NCI-H1048 (cell line): ENCODE data around the gene RNF141.

Experiments
- DNase-seq: peaks from one replicate; lab custom pipeline; 2025; lab: John Stamatoyannopoulos, UW

RNF141 gene

DNA sequence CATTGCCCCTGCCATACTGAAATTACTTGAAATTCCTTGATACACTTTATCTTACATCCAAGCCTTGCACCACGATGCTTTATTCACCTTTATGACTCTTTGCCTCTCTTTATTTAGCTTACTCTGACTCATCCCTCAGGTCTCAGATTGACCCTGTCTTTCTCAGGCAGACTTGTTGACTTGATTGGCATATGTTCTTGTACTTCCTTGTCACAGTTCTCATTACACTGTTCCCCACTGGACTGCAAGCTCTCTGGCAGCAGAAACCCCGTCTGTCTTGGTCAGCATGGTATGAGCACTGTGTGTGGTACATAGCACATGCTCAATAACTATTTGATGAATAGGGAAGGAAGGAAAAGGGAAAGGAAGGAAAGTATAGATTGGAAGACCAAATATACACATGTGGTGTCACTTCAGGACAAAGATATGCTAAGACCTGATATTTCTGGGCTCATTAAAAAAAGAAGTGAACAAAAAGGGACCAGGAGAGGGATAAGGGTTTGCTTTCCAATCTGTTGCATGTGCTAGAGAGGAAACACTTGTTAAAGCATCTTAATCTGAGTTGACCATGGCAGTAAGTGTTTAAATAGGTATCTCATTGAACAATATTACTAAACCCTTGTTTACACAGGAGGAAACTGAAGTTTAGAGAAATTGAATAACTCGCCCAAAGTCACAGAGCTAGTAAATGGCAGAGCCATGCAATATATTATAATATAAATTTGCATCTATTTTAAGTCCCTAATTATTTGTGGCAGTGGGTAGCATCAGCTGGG is 20.2 kb upstream of the RNF141 start:
- no peak for DNase-seq

DNA sequence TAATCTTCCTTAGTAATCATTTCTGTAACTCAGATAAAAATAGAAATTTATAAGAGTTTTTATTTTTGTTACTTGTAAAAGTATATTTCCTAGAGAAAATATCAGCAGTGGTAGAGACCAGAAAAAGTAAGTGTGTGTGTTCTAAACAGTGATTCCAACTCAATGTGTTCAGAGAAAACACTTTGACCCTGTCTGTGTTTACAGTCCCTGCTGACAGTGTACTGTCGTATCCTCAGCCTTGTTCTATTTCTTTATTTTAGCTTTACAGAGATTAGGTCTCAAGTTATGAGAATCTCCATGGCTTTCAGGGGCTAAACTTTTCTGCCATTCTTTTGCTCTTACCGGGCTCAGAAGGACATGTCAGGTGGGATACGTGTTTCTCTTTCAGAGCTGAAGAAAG is 17.3 kb upstream of the RNF141 start:
- no peak for DNase-seq

DNA sequence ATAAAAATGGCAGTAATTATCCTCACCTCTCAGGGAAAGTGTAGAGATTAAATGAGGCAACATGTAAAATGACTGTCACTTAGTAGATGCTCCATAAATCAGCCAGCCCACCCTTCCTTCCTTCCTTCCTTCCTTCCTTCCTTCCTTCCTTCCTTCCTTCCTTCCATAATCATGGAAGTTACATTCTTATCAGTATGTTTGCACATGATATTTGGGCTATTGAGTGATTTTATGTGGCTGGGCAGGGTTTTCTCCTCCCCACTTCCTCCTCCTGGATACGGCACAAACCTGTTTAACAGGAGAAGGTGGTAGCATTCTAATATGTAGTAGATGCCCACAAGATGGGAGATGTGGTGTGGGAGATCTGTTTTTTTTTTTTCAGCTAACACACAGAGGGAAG is 15.6 kb upstream of the RNF141 start:
- DNase-seq = no peak

DNA sequence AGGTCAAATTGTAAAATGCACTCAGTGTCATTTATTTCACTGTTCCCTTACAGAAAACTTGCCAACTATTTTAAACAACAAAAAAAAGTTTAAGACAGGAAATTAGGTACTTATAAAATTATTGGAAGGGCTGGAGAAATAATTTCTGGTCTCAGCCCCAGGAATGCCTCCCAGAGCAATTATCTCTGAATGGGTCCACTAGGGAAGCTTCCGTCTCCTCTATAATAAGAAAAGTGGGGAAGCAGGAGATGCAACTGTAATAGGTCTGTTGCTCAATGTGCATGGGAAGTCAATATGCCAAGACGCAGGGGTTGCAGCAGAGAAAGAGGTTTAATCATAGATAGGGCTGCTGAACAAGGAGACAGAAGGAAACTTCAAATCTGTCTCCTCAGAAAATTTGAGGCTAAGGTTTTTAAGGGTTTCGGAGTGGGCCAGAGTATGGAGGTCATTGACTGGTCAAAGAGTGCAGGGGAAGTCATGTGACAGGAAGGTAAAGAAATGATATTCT is 10.9 kb upstream of the RNF141 start:
- DNase-seq = no peak

DNA sequence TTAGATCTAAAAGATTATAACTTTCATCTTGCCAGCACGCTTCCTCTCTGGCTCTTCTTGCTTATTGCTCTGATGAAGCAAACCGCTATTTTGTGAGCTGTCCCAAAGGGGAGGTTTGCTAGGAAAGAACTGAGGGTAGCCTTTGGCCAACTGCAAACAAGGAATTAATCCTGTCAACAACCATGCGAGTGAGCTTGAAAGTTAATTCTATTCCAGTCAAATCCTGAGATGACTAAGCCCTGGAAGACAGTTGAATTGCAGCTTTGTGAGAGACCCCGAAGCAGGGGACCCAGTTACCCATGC is 10.3 kb upstream of the RNF141 start:
- no peak for DNase-seq

DNA sequence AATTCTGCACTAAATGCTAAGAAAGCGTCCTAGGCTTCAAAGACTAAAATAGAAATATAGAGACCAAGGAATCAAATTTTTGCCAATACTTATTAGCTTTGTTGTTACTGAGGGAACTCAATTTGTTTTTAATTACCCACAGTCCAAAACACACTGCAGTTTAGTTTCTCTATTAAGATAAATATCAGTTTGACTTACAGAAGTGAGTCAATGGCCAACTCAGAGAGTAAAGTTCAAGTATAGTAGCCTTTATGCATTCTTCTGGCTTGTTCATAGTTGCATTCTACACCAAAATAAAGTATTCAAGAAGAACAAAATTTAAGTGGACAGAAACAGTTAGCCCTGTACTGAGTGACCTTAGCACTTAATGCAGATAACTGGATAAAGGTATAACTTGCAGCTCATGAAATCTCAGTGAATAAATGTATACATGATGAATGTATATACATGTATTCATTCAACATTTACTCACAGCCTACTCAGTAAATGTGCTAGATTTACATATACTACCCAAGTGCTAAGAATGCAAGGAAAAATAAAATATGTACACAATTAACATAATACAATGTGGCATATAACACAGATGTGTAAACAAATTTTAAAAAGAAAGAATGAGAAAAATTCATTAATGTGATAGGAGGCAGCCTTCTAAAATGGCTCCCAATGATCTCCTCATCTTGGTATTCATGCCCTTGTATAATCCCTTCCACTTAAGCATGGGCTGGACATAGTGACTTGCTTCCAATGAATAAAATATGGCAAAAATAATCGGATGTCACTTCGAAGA is 9.7 kb upstream of the RNF141 start:
- DNase-seq = no peak

DNA sequence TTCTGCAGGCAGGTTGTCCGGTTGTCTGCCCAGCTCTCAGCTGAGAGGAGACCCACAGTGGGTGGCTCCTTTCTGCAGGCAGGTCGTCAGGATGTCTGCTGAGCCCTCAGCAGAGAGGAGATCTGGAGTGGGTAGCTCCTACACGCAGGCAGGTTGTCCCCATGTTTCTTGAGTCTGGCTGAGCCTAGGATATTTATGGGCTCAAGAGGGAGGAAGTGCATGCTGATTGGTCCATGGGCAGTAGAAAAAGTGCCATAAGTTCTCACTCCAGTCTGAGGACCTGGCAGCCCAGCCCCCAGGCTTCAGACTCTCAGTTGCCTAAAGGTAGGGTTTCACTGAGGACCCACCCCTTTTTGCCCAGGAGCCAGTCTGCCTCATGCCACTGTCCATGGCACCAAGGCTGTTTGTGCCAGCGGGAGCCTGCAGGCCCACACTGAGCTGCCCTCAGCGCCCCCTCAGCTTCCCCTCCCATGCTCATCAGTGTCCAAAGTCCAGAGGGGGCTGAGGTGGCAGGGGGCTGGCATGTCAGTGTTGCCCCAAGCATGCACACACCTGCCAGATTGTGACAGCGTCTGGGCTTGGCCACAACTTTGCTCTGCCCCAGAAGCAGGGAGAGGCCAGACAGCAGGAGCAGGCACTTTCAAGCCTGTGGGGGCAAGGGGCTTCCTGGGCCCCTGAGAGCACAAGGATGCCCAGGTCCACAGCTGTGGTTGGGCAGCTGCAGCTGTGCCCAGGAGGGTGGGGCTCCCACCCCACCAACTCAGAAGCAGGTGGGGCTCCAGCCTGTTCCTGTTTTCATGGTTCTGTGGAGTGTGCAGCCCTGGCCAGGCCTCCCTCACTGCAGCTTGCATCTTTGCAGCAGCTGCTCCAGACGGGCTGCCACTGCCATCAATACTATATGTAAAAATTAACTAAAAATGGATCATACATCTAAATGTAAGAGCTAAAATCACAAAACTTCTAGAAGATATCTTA is 3.8 kb upstream of the RNF141 start:
- no peak for DNase-seq

DNA sequence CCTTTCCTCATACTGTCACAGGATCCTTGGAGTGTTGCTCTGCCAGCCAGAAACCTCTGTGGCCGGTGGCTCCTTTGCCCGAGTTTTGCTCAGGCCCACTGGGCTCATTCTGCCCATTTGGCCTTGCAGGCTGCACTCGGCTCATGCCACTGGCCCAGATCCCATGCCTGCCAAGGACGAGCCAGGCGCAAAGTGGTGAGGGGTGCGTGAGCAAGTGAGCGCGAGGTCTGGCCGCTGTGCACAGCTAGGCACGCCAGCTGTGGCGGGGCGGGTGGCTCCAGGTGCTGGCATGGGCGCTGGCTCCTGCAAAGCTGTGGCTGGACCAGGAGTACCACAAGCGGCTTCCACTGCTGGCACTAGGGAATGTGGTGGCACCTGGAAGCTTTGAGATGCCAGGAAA is 2.8 kb upstream of the RNF141 start:
- DNase-seq = no peak

DNA sequence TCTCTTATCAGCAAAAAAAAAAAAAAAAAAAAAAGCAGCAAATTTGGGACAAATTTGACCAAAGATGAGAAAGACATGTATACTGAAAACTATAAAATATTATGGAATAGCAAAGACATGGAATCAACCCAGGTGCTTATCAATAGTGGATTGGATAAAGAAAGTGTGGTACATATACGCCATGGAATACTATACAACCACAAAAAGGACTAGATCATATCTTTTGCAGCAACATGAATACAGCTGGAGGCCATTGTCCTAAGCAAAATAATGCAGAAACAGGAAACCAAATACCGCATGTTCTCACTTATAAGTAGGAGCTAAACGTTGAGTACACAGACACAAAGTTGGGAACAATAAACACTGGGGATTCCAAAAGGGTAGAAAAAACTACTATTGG is 1.8 kb upstream of the RNF141 start:
- DNase-seq = no peak

DNA sequence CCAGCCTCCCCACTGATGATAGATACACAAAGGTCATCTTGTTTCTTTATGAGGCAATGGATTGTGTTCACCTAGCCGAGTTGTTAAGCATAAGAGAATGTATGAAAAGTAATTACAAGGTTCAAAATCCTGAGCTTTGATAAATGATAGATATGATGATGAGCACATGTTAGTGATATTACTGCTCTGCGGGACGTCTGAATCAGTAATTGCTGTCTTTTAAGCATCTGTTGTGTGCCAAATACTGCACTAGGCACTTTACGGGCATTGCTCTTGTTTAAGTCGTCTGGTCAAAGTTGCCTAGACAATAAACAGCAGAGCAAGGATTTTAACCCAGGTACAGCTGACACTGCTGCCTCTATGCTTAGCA is 559 bp upstream of the RNF141 start:
- DNase-seq = no peak

DNA sequence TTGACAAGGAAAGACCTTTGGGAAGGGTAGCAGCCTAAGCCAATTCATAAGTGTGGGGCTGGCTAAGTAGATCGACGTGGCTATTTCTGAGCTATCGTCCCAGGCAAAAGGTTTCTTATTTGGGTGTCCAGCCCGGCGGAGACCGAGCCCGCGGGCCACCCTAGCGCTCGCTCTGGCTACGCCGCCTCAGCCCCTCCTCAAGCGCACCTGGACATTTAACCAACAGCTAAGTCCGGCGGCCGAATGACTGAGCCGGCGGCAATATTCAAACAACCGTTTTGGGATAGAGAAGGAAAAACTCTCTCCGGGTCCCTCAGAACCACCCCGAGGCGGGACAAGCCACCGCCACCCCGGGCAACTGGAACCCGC is 457 bp downstream of the RNF141 start:
- DNase-seq = no peak

DNA sequence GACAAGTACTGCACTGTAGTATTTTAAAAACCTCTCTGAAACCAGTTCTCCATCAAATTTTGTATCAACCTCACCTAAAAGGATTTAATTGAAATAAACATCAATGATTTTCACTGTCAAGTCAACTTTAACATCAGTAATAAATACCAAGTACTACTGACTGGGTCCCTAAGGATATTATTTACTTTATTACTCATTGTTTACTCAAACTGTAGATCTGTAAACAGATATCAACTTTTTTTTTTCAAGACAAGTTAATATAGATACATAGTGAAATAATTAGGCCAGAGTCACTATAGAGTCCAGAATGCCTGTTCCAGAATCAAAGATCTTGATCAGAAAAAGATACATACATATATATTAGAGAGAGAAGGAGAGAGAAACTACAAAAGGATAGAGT is 1.6 kb downstream of the RNF141 start:
- no peak for DNase-seq

DNA sequence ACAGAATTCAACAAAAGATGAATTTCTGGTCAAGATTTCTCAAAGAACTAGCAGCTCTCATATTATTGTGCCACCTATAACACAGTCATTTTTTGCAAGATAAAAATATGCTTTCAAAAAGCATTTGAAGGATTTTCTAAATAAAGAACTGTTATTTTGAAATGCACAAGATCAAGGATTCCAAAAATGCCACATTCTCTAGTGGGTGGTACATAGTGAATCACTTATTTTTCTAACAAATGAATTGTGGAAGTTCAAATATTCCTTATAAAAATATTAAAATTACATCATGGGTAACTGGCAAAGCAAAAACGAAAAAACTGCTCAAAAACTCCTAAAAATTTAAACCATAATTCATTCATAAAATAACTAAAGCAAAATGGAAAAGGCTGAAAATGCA is 2.1 kb downstream of the RNF141 start:
- no peak for DNase-seq

DNA sequence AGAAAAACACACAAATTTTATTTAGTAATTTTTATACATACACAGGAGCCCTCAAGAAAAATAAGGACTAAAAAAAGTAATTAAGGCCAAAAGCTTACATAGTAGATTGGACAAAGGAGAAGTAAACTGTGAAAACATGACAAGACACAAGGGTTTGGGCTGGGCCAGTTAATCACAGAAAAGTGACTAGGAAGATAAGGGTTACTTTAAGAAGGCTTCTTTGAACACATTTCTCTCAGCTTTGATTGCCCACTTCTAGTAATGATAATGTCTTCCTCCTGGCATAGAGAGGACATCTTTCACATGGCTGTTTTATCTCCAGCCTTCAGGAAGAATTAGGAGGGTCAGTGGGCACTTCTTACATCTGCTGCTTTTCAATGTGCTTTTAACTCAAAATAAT is 3.4 kb downstream of the RNF141 start:
- no peak for DNase-seq

DNA sequence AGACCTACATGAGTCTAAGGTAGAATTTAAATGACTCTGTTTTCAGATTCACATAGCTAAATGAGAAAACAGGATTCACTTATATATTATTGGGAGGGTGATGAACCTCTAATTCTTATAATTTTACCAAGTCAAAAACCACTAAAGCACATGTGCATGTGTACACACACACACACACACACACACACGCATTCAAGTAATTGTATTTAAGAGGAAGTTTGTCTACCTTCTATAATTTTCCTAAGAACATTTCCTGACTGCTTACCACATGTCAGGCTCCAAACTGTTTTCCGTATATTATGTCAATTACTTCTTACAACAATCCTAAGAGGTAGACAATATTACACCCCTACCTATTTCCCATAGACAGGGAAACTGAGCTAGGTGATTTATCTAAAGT is 6.7 kb downstream of the RNF141 start:
- DNase-seq = no peak

DNA sequence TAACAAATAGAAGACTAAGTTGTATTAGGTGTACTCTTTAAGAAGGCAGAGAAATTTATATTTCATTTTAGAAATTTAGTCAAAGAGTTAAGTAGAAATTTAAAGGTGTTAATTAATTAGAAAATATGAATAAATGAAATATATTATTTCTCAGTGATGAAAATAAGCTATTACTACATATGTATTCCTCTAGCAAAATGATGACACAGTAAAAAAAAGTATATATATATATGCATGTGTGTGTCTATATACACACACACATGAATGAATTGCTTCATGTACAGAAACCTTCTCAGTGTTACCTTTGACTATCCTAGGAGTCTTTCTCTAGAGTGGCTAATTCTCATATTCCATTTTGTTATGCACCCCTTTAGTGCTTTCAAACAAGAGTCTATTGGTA is 7.7 kb downstream of the RNF141 start:
- no peak for DNase-seq

DNA sequence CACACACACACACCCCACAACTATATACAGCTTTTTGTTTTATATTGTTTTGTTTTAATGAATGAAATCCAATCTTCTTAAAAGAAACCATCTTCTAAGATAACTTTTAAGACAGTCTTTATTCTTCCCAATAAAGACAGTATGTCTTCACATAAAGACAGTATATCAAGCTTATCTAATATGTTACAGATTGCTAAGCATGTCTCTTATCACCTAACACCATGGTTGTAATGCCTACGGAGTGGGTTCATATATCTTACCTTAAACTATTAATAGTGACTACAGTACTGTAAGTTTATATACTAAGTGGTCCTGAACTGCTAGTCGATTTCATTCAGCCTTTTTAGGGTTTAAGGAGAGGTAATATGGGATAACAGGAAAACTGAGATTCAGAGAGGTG is 8.5 kb downstream of the RNF141 start:
- no peak for DNase-seq

DNA sequence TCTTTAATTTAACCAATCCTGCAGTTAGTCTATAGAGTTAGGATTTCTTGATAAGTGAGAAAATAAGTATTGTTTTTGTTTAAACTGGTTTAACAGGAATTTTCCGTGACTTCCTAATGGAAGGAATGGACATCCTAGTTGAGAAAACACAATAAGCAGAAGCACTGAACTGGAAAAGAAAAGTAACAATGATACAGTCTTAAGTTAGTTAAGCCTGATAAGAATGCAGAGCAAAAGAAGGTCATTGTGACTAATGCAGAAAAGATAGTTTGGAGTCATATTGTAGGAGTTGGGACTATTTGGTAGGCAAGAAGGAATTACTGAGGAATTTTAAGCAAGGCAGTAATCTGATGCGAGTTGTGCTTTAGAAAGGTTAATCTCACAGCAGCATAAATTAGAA is 11.7 kb downstream of the RNF141 start:
- DNase-seq = no peak

DNA sequence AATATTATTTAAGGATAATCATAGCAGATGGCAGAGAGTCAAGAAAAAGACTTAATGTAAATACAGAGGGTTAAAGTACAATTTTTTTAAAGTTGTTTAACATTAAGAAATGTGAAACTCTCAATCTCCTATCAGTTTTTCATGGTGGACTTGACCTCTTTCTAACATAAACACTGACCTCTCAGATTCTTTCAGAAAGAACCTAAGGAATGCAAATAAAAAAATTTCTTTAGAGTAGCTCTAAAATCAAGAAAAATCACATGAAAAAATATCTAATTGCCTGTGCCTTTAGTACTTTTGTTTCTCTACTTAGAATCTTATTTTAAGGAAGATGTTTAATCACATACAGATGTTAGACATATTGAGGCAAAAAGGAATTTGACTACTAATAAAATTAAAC is 12.9 kb downstream of the RNF141 start:
- DNase-seq = no peak

DNA sequence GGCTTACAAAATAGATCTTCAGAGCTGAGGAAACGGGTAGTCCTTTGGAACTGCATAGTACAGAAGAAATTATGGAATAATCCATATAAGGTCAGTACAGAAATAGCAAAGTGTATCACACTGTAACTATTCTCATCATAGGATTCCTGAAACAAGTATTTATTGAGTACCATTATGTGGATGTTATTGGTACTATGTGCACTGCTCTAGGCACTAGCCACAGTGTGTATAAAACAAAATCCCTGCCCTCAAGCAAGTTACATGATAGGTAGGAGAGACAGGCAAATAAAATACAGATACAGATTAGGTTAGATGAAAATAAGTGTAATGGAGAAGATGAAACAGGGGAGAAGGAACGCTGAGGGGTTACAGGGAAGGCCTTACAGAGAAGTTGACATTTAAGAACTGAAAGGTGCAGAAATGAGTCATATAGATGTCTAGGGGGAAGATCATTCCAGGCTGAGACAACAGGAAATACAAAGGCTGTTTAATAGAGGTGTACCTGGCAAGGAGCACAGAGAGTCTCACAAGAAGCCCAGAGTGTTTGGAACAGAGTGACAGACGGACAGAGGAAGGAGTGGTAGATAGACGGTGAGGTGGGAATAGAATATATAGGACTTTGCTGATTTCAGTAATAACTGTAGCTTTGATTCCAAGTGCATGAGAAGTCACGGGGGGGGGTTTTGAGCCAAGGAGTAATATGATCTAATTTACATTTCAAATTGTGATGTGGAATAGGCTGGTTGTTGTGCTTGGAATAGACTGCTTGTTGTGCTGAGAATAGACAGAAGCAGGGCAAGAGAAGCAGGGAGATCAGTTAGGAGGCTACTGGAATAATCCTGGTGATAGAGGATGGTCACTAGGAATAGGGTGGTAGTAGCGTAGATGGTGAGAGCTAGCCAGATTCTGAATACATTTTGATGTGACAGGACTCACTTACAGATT is 13.7 kb downstream of the RNF141 start:
- DNase-seq = no peak

DNA sequence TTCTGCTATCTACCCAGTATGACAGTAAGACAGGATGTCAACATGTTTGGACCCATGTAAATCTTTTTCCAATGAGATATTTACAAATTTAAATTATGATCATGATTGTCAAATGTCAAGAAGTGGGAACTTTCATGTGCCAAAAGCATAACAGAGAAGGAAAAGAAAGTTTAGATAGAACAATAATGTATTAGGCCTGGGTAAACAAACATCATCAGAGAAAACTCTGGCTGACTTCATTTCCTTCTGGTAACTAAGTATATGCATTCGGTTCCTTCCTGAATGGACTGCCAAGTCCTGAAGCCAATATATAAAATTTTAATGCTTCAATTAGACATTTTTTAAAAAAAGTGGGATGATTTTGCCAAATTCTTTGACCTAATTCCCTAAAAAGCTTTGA is 16.5 kb downstream of the RNF141 start:
- no peak for DNase-seq

DNA sequence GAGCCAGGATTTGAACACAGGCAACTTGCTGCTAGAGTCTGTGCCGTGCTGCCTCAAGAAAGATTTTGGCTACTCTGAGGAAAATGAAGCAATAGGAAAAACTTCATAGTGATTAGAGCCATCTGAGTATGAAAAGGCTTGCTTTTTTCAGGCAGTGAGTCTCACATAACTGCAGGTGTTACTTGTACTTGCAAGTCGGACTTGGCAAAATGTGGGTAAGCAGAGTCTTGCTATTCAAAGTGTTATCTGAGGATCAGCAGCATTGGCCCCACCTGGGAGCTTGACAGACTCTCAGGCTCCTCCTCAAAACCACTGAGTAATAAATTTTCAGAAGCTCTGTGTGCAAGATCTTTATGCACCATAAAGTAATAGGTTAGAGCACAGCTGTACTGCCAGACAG is 18.1 kb downstream of the RNF141 start:
- no peak for DNase-seq
